ENCODE measurements around the gene RCOR2. TPM values are rescaled to one million over a fixed set of nuclear protein-coding genes. Genes with fewer than 3 reads are reported as not detected.
A peak's percentile ranks its signal among the peaks of the same experiment; 100 is the strongest.

RCOR2 gene
- total and polyA plus RNA-seq, 2 experiments from 2014 or later, result 5.5 to 66.9 TPM

DNA sequence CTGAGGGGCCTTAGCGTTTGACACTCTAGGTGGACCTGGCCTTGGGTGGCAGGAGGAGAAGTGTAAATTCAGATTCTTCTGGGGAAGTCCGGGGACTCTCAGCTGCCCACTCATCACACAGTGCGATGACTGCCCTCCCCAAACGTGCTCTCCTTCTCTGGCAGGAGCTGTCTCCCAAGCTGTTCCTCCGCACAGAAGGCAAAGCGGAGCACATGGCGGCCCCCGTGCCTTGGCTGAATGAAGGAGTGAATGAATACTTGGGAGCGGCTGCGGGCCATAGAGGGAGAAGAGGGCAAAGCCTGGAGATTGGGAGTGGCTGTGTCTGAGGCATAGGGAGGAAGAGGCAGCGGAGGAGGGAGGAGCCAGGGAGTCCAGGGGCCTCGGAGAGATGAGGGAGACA, 14.9 kb upstream of the RCOR2 start:
- Histone ChIP-seq H3K4me2 (no peak overlapping the region), H3K36me3 (ENCODE audit: insufficient read depth) (no peaks in the 10 kb centered on the region), H3K27me3 (ENCODE audit: insufficient read depth) (peaks cover 25% of the 10 kb centered on the region), H2AFZ (peak overlapping the region; percentile 87), H3F3A (replicated peaks; ENCODE audit: low read depth) (0 out of 2 replicates have a peak, but pooled peaks cover 3% of the 10 kb centered on the region), H3K4me3 (no peak overlapping the region), H3K79me2 (replicated peaks; ENCODE audit: insufficient read depth) (no peaks in the 10 kb centered on the region), H3K9me2 (ENCODE audit: insufficient read depth) (no peaks in the 10 kb centered on the region), H3K4me1 (ENCODE audit: insufficient read depth) (no peaks in the 10 kb centered on the region), H4K20me1 (replicated peaks; ENCODE audit: insufficient read depth) (no peaks in the 10 kb centered on the region), H3K27ac (ENCODE audit: low read depth) (no peak overlapping the region)
- peaks cover 15% of the 10 kb centered on the region for H3K27me3 Mint-ChIP-seq (ENCODE audit: insufficient read depth, low read depth, poor library complexity)
- H3K4me3 Mint-ChIP-seq, result no peak overlapping the region
- peaks cover 7% of the 10 kb centered on the region; the same call in 2 of the 3 replicates for H3K4me1 Mint-ChIP-seq
- no peaks in the 10 kb centered on the region for H3K36me3 Mint-ChIP-seq (ENCODE audit: low read depth)
- no peak for DNase-seq (ENCODE audit: low spot score)
- H3K27ac Mint-ChIP-seq, result no peak overlapping the region
- TF ChIP-seq, protein P1, sequence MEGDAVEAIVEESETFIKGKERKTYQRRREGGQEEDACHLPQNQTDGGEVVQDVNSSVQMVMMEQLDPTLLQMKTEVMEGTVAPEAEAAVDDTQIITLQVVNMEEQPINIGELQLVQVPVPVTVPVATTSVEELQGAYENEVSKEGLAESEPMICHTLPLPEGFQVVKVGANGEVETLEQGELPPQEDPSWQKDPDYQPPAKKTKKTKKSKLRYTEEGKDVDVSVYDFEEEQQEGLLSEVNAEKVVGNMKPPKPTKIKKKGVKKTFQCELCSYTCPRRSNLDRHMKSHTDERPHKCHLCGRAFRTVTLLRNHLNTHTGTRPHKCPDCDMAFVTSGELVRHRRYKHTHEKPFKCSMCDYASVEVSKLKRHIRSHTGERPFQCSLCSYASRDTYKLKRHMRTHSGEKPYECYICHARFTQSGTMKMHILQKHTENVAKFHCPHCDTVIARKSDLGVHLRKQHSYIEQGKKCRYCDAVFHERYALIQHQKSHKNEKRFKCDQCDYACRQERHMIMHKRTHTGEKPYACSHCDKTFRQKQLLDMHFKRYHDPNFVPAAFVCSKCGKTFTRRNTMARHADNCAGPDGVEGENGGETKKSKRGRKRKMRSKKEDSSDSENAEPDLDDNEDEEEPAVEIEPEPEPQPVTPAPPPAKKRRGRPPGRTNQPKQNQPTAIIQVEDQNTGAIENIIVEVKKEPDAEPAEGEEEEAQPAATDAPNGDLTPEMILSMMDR (conservative IDR thresholded peaks at IDR 0.05; ENCODE audit: low read depth in 2 of 2), result no peak
- TF ChIP-seq ZNF331 (CRISPR knock-in tag; IDR thresholded peaks at IDR 0.05; ENCODE audit: low read depth), result no peak
- TF ChIP-seq, protein P2, sequence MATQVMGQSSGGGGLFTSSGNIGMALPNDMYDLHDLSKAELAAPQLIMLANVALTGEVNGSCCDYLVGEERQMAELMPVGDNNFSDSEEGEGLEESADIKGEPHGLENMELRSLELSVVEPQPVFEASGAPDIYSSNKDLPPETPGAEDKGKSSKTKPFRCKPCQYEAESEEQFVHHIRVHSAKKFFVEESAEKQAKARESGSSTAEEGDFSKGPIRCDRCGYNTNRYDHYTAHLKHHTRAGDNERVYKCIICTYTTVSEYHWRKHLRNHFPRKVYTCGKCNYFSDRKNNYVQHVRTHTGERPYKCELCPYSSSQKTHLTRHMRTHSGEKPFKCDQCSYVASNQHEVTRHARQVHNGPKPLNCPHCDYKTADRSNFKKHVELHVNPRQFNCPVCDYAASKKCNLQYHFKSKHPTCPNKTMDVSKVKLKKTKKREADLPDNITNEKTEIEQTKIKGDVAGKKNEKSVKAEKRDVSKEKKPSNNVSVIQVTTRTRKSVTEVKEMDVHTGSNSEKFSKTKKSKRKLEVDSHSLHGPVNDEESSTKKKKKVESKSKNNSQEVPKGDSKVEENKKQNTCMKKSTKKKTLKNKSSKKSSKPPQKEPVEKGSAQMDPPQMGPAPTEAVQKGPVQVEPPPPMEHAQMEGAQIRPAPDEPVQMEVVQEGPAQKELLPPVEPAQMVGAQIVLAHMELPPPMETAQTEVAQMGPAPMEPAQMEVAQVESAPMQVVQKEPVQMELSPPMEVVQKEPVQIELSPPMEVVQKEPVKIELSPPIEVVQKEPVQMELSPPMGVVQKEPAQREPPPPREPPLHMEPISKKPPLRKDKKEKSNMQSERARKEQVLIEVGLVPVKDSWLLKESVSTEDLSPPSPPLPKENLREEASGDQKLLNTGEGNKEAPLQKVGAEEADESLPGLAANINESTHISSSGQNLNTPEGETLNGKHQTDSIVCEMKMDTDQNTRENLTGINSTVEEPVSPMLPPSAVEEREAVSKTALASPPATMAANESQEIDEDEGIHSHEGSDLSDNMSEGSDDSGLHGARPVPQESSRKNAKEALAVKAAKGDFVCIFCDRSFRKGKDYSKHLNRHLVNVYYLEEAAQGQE (IDR thresholded peaks at IDR 0.05; ENCODE audit: unreplicated experiment), result no peak
- TF ChIP-seq, protein P3, sequence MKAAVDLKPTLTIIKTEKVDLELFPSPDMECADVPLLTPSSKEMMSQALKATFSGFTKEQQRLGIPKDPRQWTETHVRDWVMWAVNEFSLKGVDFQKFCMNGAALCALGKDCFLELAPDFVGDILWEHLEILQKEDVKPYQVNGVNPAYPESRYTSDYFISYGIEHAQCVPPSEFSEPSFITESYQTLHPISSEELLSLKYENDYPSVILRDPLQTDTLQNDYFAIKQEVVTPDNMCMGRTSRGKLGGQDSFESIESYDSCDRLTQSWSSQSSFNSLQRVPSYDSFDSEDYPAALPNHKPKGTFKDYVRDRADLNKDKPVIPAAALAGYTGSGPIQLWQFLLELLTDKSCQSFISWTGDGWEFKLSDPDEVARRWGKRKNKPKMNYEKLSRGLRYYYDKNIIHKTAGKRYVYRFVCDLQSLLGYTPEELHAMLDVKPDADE (IDR thresholded peaks at IDR 0.05), result no peak
- no peak for TF ChIP-seq CREB1 (CRISPR knock-in tag; IDR thresholded peaks at IDR 0.05; ENCODE audit: low read depth)
- TF ChIP-seq EZH2 (IDR thresholded peaks at IDR 0.05; ENCODE audit: low read depth, unreplicated experiment), result no peak
- TF ChIP-seq EZH2phosphoT487 (IDR thresholded peaks at IDR 0.05; ENCODE audit: unreplicated experiment), result no peak
- TF ChIP-seq NANOG (IDR thresholded peaks at IDR 0.05; ENCODE audit: borderline replicate concordance), result no peak
- peak; percentile 31; the same call in 2 of the 3 replicates for ATAC-seq
- H3K9me3 Mint-ChIP-seq, result no peaks in the 10 kb centered on the region

DNA sequence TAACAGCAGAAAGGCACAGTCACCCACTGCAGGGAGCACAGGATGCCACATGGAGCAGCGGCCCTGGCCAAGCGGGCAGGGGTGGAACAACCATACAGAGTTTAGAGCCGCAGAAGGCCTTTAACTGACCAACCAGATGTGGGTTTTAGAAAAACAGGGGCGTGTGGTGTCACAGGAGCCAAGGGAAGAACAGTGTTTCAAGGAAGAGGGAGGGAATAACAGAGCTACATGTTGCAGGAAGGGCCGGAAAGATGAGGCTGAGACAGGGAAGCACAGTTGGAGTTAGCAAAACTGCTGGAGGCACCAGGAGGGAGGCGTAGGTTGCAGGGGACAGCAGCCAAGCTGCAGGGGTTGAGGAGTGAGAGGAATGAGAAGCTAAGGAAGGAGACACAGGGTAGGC, 14.1 kb upstream of the RCOR2 start:
- ATAC-seq (no peak), DNase-seq (ENCODE audit: low spot score) (no peak)
- Histone ChIP-seq H3K9me2 (ENCODE audit: insufficient read depth) (no peaks in the 10 kb centered on the region), H3K36me3 (ENCODE audit: insufficient read depth) (no peaks in the 10 kb centered on the region), H3K27ac (ENCODE audit: low read depth) (no peak overlapping the region), H3K27me3 (ENCODE audit: insufficient read depth) (peaks cover 29% of the 10 kb centered on the region), H3K79me2 (replicated peaks; ENCODE audit: insufficient read depth) (no peaks in the 10 kb centered on the region), H2AFZ (no peak overlapping the region), H3K4me3 (no peak overlapping the region), H3K4me1 (ENCODE audit: insufficient read depth) (no peaks in the 10 kb centered on the region), H4K20me1 (replicated peaks; ENCODE audit: insufficient read depth) (no peaks in the 10 kb centered on the region), H3K4me2 (no peak overlapping the region), H3F3A (replicated peaks; ENCODE audit: low read depth) (0 out of 2 replicates have a peak, but pooled peaks cover 3% of the 10 kb centered on the region)
- no peaks in the 10 kb centered on the region for H3K9me3 Mint-ChIP-seq
- H3K4me3 Mint-ChIP-seq, result no peak overlapping the region
- H3K36me3 Mint-ChIP-seq (ENCODE audit: low read depth), result no peaks in the 10 kb centered on the region
- H3K27ac Mint-ChIP-seq, result no peak overlapping the region
- peaks cover 7% of the 10 kb centered on the region; the same call in 2 of the 3 replicates for H3K4me1 Mint-ChIP-seq
- H3K27me3 Mint-ChIP-seq (ENCODE audit: insufficient read depth, low read depth, poor library complexity), result peaks cover 15% of the 10 kb centered on the region
- TF ChIP-seq, protein P4, sequence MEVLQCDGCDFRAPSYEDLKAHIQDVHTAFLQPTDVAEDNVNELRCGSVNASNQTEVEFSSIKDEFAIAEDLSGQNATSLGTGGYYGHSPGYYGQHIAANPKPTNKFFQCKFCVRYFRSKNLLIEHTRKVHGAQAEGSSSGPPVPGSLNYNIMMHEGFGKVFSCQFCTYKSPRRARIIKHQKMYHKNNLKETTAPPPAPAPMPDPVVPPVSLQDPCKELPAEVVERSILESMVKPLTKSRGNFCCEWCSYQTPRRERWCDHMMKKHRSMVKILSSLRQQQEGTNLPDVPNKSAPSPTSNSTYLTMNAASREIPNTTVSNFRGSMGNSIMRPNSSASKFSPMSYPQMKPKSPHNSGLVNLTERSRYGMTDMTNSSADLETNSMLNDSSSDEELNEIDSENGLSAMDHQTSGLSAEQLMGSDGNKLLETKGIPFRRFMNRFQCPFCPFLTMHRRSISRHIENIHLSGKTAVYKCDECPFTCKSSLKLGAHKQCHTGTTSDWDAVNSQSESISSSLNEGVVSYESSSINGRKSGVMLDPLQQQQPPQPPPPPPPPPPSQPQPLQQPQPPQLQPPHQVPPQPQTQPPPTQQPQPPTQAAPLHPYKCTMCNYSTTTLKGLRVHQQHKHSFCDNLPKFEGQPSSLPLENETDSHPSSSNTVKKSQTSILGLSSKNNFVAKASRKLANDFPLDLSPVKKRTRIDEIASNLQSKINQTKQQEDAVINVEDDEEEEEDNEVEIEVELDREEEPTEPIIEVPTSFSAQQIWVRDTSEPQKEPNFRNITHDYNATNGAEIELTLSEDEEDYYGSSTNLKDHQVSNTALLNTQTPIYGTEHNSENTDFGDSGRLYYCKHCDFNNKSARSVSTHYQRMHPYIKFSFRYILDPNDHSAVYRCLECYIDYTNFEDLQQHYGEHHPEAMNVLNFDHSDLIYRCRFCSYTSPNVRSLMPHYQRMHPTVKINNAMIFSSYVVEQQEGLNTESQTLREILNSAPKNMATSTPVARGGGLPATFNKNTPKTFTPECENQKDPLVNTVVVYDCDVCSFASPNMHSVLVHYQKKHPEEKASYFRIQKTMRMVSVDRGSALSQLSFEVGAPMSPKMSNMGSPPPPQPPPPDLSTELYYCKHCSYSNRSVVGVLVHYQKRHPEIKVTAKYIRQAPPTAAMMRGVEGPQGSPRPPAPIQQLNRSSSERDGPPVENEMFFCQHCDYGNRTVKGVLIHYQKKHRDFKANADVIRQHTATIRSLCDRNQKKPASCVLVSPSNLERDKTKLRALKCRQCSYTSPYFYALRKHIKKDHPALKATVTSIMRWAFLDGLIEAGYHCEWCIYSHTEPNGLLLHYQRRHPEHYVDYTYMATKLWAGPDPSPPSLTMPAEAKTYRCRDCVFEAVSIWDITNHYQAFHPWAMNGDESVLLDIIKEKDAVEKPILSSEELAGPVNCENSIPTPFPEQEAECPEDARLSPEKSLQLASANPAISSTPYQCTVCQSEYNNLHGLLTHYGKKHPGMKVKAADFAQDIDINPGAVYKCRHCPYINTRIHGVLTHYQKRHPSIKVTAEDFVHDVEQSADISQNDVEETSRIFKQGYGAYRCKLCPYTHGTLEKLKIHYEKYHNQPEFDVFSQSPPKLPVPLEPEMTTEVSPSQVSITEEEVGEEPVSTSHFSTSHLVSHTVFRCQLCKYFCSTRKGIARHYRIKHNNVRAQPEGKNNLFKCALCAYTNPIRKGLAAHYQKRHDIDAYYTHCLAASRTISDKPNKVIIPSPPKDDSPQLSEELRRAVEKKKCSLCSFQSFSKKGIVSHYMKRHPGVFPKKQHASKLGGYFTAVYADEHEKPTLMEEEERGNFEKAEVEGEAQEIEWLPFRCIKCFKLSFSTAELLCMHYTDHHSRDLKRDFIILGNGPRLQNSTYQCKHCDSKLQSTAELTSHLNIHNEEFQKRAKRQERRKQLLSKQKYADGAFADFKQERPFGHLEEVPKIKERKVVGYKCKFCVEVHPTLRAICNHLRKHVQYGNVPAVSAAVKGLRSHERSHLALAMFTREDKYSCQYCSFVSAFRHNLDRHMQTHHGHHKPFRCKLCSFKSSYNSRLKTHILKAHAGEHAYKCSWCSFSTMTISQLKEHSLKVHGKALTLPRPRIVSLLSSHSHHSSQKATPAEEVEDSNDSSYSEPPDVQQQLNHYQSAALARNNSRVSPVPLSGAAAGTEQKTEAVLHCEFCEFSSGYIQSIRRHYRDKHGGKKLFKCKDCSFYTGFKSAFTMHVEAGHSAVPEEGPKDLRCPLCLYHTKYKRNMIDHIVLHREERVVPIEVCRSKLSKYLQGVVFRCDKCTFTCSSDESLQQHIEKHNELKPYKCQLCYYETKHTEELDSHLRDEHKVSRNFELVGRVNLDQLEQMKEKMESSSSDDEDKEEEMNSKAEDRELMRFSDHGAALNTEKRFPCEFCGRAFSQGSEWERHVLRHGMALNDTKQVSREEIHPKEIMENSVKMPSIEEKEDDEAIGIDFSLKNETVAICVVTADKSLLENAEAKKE (CRISPR knock-in tag; IDR thresholded peaks at IDR 0.05), result no peak
- no peak for TF ChIP-seq JUNB (IDR thresholded peaks at IDR 0.05; ENCODE audit: unreplicated experiment)

Measured in GM23338 (cell line).